ENCODE measurements around the gene RALY.
"Not testable (repeated sequence)": the region's sequence is repeated elsewhere in the genome, so short reads cannot be mapped to it uniquely, and the experiment has no call there.

The RALY gene

GRCh38 chr20:34105978-34106675 lies 112.4 kb downstream of the RALY start:
- DNase-seq (ENCODE audit: low read depth) = no peak

- no peak for DNase-seq (ENCODE audit: low read depth)
Observed at GRCh38 chr20:34108616-34109174, 115.0 kb downstream of the RALY start.

GRCh38 chr20:34109442-34109841 lies 115.7 kb downstream of the RALY start:
- no peak for DNase-seq (ENCODE audit: low read depth)

GRCh38 chr20:34110025-34110744 lies 116.5 kb downstream of the RALY start:
- no peak for DNase-seq (ENCODE audit: low read depth)

- peak; percentile 3 for DNase-seq (ENCODE audit: low read depth)
Observed at GRCh38 chr20:34110745-34111641, 117.3 kb downstream of the RALY start.

- peak; percentile 94 for DNase-seq (ENCODE audit: low read depth)
Observed at GRCh38 chr20:34111702-34112599, 118.2 kb downstream of the RALY start, which contains the start of gene EIF2S2. EIF2S2 (minus strand) TSS chr20:34112243; CDS start chr20:34112110, 133 bp downstream.

GRCh38 chr20:34112600-34113101 lies 118.9 kb downstream of the RALY start:
- DNase-seq (ENCODE audit: low read depth) = no peak

- no peak for DNase-seq (ENCODE audit: low read depth)
Observed at GRCh38 chr20:34114809-34115208, 121.1 kb downstream of the RALY start.

- DNase-seq (ENCODE audit: low read depth) = no peak
Observed at GRCh38 chr20:34115232-34115631, 121.5 kb downstream of the RALY start.

- DNase-seq (ENCODE audit: low read depth) = no peak
Observed at GRCh38 chr20:34120213-34120612, 126.5 kb downstream of the RALY start.

GRCh38 chr20:34122274-34122980 lies 128.7 kb downstream of the RALY start:
- no peak for DNase-seq (ENCODE audit: low read depth)

- DNase-seq (ENCODE audit: low read depth) = no peak
Observed at GRCh38 chr20:34123309-34123708, 129.6 kb downstream of the RALY start.

- no peak for DNase-seq (ENCODE audit: low read depth)
Observed at GRCh38 chr20:34124469-34125249, 130.9 kb downstream of the RALY start.

- no peak for DNase-seq (ENCODE audit: low read depth)
Observed at GRCh38 chr20:34127792-34128191, 134.1 kb downstream of the RALY start.

GRCh38 chr20:34129518-34130162 lies 135.9 kb downstream of the RALY start:
- peak; percentile 9 for DNase-seq (ENCODE audit: low read depth)

- DNase-seq (ENCODE audit: low read depth) = no peak
Observed at GRCh38 chr20:34131491-34131890, 137.8 kb downstream of the RALY start.

GRCh38 chr20:34132491-34132890 lies 138.8 kb downstream of the RALY start:
- DNase-seq (ENCODE audit: low read depth) = not testable (repeated sequence)

GRCh38 chr20:34132943-34133342 lies 139.2 kb downstream of the RALY start:
- DNase-seq (ENCODE audit: low read depth) = not testable (repeated sequence)

GRCh38 chr20:34133365-34133860 lies 139.7 kb downstream of the RALY start:
- DNase-seq (ENCODE audit: low read depth) = not testable (repeated sequence)
